HG02870 (cell line): ENCODE results near the gene SMG6.
A peak's percentile ranks its signal among the peaks of the same experiment; 100 is the strongest.

Experiments
- ATAC-seq: cut with Tn5 transposase; IDR thresholded peaks from one replicate; pipeline ENCODE4 v1.9.1; 2021; ENCODE audit warnings: mild to moderate bottlenecking, moderate library complexity; ENCODE audit not compliant: unreplicated experiment

Gene SMG6

DNA sequence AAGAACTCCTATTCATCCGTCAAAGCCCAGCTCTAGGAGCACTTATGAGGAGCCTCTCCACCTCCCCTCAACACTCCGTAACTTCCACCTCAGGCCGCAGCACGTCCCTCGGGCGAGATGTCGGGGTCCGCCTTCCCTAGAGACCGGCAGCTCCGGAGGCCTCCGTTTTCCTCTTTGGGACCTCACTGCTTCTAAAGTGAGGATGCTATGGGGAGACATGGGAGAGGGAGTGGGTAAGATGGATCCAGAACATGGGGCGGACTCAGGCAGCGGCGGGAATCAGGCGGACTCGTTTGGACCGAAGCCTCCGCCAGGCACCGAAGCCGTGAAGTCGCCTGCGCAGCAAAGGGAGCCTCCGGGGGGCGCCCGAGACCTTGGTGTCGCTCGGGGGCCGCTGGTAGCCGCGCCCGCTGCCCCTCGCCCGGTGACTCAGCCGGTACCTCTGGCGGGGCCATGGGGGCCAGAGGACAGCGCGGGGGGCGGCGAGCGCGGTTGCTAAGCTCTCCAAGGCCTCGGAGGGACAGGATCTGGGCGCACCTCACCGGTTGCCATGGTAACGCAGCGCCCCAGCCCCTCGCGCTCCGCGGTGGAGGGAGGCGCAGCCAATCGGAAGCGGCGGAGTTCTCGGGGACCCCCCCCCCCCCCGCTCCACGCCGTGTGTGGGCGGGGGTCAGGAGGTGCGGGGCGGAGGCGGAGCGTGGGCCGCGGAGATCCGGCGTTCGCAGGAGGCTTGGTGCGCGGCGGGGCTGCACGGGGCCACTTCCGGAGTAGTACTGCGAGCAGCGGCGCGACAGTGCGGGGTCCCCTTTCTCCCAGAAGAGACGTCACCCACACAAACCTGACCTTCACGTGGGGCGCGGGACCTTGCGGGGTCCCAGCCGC is 250.0 kb downstream of the SMG6 start:
- ATAC-seq = no peak

DNA sequence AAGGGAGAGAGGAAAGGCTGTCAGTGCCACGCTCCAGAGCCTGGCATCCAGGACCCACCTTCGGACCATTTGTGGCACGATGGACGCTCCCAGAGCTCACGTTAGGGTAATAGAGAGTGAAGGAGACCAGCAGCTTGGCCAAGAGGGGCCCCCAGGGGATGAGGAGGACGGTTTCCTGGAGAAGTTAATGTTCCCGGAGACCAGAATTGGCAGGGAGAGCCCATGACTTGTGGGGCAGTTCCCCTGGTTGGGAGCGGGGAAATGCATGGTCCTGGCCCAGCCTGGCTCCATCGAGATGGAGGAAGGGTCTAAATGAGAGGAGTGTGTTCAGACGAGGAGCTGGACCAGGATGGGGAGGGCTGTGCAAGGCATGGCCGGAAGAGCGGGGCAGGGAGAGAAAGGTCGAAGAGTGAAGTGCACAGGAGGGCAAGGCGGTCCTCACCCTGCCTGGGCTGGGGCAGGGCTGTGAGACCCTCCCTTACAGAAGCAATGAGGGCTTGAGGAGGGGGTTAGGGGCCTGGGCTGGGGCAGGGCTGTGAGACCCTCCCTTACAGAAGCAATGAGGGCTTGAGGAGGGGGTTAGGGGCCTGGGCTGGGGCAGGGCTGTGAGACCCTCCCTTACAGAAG is 251.5 kb downstream of the SMG6 start:
- ATAC-seq = no peak

DNA sequence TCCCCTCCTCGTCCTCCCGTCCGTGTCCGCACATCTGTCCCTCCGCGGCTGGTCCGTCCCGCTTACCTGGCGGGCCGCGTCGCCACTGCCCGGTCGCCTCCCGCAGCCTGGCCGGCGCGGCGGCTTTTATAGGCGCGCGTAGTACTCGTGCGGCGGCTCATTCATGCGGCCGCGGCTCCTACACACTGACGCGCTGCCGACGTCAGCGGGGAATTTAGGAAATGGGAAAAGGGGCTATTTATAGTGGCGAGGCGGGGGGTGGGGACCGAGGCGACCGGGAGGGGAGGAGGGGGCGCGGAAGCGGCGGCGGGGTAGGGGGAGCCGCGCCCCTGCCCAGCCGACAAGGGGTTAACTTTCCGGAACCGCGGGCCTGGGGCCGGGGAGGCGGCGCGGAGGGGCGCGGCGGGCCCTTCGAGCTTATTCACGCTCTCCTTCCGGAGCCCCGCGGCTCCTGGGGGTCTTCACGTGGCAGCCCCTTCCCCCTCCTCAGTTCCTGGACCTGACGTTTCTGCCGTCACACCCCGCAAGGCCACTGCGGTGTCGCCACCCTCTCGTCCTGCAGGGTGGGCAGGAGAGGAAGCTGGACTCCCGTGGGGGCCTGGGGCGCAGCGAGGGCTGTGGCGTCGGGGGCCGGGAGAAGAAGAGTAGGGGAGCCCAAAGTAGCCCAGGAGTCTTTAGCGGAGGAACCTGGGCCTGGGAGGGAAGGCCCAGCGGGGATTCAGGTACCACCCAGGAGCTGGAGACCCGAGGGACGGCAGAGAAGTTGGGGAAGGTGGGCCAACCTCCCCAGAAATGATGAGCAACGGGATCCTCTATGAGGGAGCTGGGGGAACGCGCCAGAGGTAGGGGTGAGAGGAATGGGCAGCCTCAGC is 252.3 kb downstream of the SMG6 start:
- ATAC-seq = no peak

DNA sequence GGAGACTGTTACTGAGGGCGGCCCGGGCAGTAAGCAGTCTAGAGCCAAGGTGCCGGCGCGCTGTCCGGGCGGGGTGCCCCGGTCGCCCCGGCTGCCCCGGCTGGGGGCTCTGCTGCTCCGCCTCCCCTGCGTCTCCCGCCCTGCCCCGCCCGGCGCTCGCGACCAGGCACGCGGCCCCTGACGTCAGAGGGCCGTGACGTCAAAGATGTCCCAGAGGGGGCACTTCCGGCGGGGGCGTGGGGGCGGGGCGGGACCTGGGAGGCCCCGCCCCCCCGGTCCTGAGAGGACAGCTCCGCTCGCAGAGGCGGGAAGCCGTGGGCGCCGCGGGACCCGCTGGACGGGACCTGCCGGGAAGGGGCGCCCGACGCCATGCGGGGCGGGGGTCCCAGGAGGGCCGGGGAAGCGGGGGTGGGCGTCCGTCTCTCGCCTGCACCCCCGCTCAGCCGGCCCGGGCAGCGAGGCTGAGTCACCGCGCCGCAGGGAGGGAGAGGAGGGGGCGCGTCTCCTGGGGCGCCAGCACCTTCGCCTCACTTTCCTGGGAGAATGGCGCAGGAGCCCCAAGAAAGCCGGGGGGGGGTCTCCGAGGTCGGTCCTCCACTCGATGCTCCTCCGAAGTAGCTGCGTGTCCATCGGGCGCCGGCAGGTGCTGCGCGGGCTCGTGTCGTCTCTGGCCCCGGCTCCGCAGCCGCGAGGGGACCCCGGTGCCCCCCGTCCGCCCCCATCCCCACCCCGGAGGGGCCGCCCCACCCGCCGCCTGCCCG is 253.1 kb downstream of the SMG6 start:
- ATAC-seq = no peak

DNA sequence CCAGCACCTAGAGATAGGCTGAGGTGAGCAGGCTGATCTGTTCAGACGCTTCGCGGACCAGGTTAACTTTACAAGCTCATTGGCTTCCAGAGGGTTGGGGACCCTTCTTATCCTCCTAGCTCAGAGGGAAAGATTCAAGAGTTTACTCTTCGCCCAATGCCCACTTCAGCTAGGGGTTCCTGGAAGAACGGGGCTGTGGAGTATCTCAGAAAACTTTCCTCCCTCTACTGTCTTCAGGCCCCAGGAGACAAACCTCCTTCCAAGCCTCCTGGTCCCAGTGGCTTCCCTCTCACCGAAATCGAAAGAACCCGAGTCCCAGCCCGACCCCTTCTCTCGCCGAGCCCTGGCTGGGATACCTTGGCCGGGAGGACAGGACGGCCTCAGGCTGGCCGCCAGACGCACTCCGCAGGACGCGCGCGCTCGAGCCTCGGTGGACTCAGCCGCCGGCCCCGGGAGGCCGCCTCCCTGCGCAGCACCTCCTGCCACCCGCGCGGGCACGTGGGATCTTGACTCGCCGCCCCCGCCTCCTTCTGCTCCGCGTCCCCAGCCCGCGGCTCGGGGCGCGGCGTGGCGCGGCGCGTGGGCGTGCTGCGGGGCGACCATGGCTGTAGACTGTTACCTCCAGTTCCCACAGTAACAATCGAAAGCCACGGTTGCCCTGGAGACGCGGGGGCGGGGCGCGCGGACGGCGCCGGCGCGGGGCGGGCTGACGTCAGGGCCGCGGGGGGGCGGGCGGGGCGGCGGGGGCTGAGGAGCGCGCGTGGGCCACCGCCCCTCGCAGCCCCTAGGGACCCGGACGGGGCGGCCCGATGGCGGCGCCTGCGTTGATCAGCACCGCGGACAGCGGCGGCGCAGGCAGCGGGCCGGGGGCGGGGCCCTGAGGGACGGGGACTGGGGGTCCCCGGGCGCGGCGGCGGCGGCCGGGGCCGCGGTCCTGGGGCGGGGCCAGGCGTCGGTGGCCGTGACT is 254.0 kb downstream of the SMG6 start:
- ATAC-seq = no peak

DNA sequence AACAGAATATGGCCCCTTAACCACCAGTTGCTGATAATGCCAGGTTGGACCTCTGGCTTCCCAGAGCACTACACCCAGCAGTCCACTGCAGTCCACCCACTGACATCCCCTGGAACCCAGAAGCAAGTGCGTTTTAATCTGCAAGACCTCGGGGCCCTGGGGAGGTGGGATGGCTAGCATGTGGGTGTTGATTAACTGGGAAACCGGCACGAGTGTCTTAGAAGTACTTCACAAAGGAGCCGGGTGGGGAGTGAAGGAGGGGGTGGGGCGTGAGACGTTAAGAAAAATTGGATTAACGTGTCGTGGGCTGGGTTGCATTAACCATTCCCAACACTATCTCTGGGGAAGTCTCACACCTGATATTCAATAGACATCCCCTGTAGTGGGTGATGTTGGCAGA is 254.8 kb downstream of the SMG6 start:
- no peak for ATAC-seq

DNA sequence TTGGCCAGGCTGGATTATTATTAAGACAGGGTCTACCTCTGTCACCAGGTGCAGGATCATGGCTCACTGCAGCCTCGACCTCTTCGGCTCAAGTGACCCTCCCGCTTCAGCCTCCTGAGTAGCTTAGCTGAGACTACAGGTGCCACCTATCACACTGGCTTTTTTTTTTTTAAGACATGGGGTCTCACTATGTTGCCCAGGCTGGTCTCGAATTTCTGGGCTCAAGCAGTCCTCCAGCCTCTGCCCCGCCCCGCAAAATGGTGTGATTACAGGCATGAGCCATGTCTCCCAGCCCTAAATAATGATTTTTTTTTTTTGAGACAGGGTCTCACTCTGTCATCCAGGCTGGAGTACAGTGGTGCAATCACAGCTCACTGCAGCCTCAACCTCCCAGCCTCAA is 256.0 kb downstream of the SMG6 start:
- no peak for ATAC-seq

DNA sequence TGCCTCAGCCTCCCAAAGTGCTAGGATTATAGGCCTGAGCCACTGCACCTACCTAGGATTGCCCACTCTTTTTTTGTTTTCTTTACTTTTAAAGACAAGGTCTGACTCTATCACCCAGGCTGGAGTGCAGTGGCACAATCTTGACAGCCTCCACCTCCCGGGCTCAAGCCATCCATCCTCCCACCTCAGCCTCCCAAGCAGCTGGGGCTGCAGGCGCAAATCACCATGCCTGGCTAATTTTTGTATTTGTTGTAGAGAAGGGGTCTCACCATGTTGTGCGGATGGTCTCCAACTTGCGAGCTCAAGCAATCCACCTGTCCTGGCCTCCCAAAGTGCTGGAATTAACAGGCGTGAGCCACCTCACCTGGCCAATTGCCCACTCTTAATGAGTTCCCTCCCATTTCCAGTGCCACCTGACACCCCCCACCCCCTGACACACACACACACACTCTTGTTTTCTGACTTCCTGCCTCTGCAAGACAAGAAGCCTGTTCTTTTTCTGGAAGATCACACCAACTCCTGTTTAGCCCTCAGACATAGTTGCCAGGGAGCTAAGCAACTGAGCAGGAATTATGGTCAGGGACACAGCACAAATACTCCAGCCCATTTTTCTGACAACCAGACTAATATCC is 259.2 kb downstream of the SMG6 start:
- no peak for ATAC-seq

DNA sequence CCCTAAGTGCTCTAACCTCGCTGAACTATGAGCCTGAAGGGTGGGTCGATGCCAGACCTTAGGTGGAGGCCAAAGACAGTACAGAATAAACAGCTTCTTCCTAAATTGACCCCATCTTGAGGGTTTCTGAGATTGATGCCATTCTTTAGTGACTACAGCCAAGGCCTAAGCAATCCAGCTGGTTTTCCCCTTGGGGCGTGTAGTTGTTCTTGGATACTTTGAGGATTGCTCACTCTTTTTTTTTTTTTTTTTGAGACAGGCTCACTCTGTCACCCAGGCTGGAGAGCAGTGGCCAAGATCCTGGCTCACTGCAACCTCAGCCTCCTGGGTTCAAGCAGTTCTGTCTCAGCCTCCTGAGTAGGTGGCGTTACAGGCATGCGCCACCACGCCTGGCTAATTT is 259.8 kb downstream of the SMG6 start:
- ATAC-seq = no peak

DNA sequence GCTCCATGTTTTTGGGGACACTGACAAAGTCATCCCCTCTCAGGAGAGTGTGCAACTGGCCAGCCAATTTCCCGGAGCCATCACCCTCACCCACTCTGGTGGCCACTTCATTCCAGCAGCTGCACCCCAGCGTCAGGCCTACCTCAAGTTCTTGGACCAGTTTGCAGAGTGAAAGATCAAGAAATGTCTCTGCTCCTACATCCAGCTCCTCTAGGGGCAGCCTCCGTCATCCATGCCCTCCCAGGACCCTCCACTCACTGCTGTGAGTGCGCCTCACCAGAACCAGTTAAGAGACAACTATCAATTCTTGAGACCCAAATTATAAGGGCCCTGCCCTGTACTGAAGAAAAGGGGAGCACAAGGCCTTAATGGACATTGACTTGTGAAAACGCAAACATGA is 260.7 kb downstream of the SMG6 start:
- no peak for ATAC-seq

DNA sequence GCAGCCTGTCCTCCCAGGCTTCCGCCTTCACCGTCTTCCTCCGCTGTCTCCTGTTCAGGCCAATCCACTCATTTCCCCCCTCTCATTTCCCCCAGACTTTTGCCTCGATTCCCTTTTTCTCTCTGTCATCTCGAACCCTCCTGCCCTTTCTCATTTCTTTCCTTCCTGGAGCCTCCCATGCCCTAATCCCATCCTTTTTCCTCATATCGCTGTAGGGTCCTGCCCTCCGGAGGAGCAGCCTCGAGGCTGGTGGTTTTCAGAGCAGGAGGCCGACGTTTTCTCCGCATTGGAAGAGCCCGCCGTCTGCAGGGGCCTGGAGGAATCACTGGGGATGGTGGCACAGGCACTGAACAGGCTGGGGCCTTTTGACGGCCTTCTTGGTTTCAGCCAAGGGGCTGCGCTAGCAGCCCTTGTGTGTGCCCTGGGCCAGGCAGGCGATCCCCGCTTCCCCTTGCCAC is 261.2 kb downstream of the SMG6 start:
- ATAC-seq = no peak

DNA sequence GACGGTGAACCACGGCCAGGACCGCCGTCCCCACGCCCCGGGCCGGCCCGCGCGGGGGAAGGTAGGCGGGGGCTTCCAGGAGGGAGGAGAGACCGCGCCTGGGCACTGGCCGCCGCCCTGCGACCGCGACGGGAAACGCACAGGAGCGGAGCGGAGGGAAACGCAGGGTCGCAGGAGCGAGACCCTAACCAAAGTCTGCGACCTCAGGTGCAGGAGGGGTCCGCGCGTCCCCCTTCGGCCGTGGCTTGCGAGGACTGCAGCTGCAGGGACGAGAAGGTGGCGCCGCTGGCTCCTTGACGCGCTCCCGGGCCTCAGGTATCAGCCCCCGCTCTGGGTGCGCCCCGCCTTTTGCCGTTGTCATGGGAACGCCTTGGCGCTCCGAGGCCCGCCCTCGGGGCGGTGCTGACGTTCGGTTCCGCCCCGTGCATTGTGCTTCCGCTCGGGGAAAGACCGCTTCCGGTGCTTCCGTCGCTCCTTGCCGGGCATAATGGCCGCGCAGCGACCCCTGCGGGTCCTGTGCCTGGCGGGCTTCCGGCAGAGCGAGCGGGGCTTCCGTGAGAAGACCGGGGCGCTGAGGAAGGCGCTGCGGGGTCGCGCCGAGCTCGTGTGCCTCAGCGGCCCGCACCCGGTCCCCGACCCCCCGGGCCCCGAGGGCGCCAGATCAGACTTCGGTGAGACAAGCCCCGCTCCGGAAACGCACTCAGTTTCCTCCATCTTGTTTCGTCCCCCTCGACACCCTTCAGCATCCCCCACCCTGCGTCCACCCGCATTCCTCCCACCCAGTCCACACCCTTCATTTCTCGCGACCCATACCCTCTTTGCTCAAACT is 261.8 kb downstream of the SMG6 start, which contains the start of gene OVCA2:
TSS of gene OVCA2 (plus strand) at position 462 of the 829 bp plus-strand sequence. CDS start at position 488, 26 bp downstream.
- peak; percentile 91 for ATAC-seq

DNA sequence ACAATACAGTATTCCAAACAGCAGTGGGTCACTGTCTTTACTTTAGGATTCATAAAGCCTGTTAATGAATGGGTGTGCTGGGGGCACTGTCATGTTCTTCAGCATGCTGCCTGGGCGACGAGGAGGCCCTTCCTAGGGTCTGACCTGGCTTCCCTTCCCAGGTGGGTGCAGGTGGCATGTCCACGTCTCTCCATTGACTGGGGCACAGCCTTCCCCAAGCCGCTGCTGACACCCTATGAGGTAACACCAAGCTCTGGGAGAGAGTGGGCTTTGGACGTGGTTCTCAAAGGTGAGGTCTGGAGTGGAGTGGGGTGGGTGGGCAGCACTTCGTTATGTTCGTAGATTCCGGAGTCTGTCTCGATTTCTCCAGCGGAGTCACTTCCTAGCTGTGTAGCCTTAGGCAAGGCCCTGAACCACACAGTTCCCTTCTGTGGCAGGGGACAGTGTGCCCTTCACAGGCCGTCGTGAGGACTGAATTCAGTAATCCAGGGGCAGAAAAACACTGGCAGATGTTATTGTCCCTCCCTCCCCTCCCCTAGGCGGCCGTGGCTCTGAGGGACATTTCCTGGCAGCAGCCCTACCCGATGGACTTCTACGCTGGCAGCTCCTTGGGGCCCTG is 262.5 kb downstream of the SMG6 start:
- ATAC-seq = no peak

DNA sequence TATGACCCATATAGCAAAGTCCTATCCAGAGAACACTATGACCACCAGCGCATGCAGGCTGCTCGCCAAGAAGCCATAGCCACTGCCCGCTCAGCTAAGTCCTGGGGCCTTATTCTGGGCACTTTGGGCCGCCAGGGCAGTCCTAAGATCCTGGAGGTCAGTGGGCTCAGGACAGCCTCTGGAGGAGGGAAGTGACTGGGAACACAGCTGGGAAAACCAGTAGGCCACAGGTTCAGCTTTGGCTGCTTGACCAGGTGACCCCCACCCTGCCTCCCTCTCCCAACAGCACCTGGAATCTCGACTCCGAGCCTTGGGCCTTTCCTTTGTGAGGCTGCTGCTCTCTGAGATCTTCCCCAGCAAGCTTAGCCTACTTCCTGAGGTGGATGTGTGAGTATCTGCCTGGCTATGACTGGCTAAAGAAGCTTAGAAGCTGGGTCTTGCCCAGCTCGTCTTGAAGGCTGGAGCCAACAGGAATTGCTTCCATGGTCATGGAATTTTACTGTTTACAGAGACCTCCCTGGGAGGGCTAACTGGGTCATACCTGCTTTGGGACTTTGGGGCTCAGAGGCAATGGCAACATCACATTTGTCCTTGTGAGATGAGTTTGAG is 263.3 kb downstream of the SMG6 start:
- ATAC-seq = no peak

DNA sequence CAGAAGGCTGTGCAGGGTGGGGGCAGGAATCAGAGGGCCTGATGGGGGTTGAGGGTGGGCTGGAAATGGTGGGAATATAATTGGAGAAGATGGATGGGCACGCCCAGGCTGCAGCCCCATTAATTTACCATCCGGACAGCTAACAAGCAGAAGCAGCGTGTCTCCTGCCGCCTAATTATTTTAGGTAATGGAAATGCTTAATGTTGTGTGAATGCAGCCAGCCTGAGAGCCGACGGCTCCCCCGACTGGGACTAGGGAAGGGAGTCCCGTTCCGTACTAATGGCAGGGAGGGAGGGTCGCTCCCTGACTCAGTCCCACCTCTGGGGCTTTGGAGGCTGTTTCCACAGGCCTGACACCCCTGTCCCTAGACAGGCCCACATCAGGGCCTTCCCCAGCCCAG is 266.4 kb downstream of the SMG6 start:
- no peak for ATAC-seq

DNA sequence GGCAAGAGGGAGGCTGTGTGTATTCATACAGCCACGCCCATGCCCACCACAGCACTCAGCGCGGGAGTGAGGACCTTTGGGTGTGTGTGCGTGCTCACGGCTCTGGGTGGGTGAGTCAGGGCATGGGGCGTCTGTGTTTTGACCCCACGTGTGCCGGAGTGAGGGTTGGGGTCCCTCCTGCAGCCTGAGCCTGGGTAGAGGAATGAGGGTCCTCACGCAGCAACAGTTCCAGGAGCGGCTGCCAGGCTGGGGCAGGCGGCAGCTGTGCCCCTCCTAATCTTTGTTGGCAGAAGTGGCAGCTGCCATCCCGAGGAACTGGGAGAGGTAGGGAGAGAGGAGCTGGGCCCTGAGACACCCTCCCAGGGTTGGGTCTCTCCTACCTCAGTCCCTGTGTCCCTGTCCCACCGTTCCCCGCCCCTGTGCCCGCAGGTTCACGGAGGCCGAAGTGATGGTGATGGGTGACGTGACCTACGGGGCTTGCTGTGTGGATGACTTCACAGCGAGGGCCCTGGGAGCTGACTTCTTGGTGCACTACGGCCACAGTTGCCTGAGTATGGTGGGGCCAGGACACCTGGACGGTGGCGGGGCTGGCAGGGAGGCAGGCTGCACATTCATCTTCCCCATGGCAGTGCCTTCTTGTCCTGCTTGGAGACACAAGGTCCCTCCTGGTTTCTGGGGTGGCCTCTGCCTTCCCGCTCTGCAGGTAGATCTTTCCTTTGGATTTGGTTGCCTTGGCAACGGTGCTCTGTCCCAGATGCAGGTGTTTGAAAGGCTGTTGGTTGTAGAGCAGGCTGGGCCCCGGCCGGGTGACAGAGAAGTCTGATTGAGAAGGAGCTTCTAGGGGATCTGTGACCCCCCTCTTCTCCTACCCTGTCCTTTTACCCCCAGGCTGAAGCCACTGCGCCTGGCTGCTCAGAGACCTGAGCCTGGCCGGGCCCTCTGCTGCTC is 267.8 kb downstream of the SMG6 start:
- no peak for ATAC-seq
